Activated CD4-positive, alpha-beta memory T cell treated with anti-CD3 and anti-CD28 coated beads, Interleukin-2, amount 10 ng/mL, durations not matched to agents 7 days and 5 days (primary cell): ENCODE measurements around the gene RSL24D1. TPM values are rescaled to one million over a fixed set of nuclear protein-coding genes. Genes with fewer than 3 reads are reported as not detected.
"Not testable (repeated sequence)": the region's sequence is repeated elsewhere in the genome, so short reads cannot be mapped to it uniquely, and the experiment has no call there.

Experiments
- CTCF ChIA-PET: fragments of 350-600 bp; sonication (Branson Sonifier 250); formaldehyde crosslinking; loops from one replicate; lab custom pipeline; 2021; ENCODE audit warnings: antibody characterized with exemption, inconsistent platforms; lab: Charles Lee
- POLR2A ChIA-PET: fragments of 350-600 bp; sonication (Branson Sonifier 250); formaldehyde crosslinking; loops from one replicate; lab custom pipeline; 2021; ENCODE audit warnings: antibody characterized with exemption; lab: Charles Lee
- DNase-seq: peaks from one replicate; pipeline ENCODE4 v3.0.0-alpha.2; 2020
- H3K27ac Mint-ChIP-seq: one replicate; pipeline ENCODE4 v1.8.0; 2021; ENCODE audit warnings: mild to moderate bottlenecking, mixed read lengths
- H3K27me3 Mint-ChIP-seq: one replicate; pipeline ENCODE4 v1.8.0; 2021; ENCODE audit warnings: mixed read lengths
- H3K36me3 Mint-ChIP-seq: one replicate; pipeline ENCODE4 v1.8.0; 2021; ENCODE audit warnings: low read depth, mixed read lengths
- H3K4me1 Mint-ChIP-seq: one replicate; pipeline ENCODE4 v1.8.0; 2021; ENCODE audit warnings: mixed read lengths
- H3K4me3 Mint-ChIP-seq: one replicate; pipeline ENCODE4 v1.8.0; 2021; ENCODE audit warnings: mild to moderate bottlenecking, mixed read lengths
- H3K9me3 Mint-ChIP-seq: one replicate; pipeline ENCODE4 v1.8.0; 2021; ENCODE audit warnings: mixed read lengths
- total RNA-seq, 2 experiments: library from RNA; stranded (reverse); gene quantifications; one replicate each; pipeline ENCODE4 v1.2.3, GENCODE V29; 2021

Gene RSL24D1
- total RNA-seq, 2 experiments from 2014 or later, result 107 to 111 TPM

- Mint-ChIP-seq H3K4me3 (no peak overlapping the region), H3K36me3 (peaks cover 32% of the 10 kb centered on the region), H3K27ac (no peak overlapping the region), H3K27me3 (no peaks in the 10 kb centered on the region), H3K9me3 (peaks cover 3% of the 10 kb centered on the region), H3K4me1 (peaks cover 20% of the 10 kb centered on the region)
- ChIA-PET CTCF (interaction anchor here (1.0 to 2.6 kb wide), 9 partner anchors 11 to 238 kb away, joined by 3 to 21 read pairs (median 7); partner anchors contain the start of genes CCPG1, PIERCE2, PIGB and PIGBOS1), POLR2A (interaction anchor here (0.6 to 2.5 kb wide), 12 partner anchors 11 to 298 kb away, joined by 3 to 28 read pairs (median 4); partner anchors contain the start of genes PIGB and PIGBOS1)
- DNase-seq, result no peak
These were observed 978 bp upstream of the RSL24D1 start for GRCh38 chr15:55197719-55198118.

GRCh38 chr15:55197362-55197705 lies 593 bp upstream of the RSL24D1 start:
- H3K9me3 Mint-ChIP-seq, result peaks cover 3% of the 10 kb centered on the region
- peaks cover 23% of the 10 kb centered on the region for H3K4me1 Mint-ChIP-seq
- no peak for DNase-seq
- no peaks in the 10 kb centered on the region for H3K27me3 Mint-ChIP-seq
- H3K36me3 Mint-ChIP-seq, result peaks cover 34% of the 10 kb centered on the region
- CTCF ChIA-PET, result interaction anchor here (1.0 to 2.6 kb wide), 11 partner anchors 11 to 238 kb away, joined by 3 to 21 read pairs (median 6); partner anchors contain the start of genes CCPG1, PIERCE2, PIGB and PIGBOS1
- POLR2A ChIA-PET, result interaction anchor here (0.6 to 2.5 kb wide), 22 partner anchors 10 to 299 kb away, joined by 3 to 28 read pairs (median 4); partner anchors contain the start of genes CCPG1, PIERCE2, PIGB and PIGBOS1
- H3K4me3 Mint-ChIP-seq, result no peak overlapping the region
- no peak overlapping the region for H3K27ac Mint-ChIP-seq

- Mint-ChIP-seq H3K36me3 (peaks cover 40% of the 10 kb centered on the region), H3K4me3 (no peak overlapping the region)
These were observed 745 bp downstream of the RSL24D1 start for GRCh38 chr15:55195996-55196395.

DNA sequence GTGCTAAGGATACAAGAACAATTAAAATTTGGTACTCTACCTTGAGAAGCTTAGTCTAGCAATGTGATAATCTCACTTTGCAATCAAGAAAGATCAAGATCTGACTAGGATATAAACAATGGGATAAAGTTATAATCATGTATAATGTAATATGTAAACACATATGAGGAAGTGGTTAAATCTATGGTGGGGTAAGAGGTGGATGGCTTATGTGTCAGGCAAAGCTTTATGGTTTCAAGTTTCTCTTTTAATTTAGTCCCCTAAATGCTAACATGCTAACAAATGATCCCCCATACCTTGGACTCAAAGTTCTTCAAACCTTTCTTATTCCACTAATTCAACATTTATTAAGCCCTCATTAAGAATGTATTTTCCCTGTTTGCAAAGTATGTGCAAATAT lies 2.5 kb downstream of the RSL24D1 start:
- Mint-ChIP-seq H3K36me3 (peaks cover 50% of the 10 kb centered on the region), H3K27ac (no peak overlapping the region), H3K9me3 (peaks cover 1% of the 10 kb centered on the region)

More at GRCh38 chr15:55195996-55196395, 745 bp downstream of the RSL24D1 start:
- Mint-ChIP-seq H3K4me1 (peaks cover 25% of the 10 kb centered on the region), H3K27me3 (no peaks in the 10 kb centered on the region), H3K9me3 (peaks cover 3% of the 10 kb centered on the region), H3K27ac (no peak overlapping the region)
- DNase-seq, result no peak
- CTCF ChIA-PET, result interaction anchor here (0.9 to 2.6 kb wide), 3 partner anchors 22 to 81 kb away, joined by 3 to 21 read pairs (median 4); no protein-coding TSS in a partner anchor
- POLR2A ChIA-PET, result interaction anchor here (1.2 to 2.5 kb wide), 10 partner anchors 12 to 212 kb away, joined by 3 to 25 read pairs (median 12); partner anchors contain the start of genes CCPG1 and PIERCE2

GRCh38 chr15:55186331-55186730 lies 10.4 kb downstream of the RSL24D1 start:
- ChIA-PET POLR2A (no interaction called here), CTCF (interaction anchor here (1.4 to 1.9 kb wide), 2 partner anchors 10 to 222 kb away, joined by 3 to 6 read pairs; partner anchors contain the start of genes CCPG1, PIERCE2 and RSL24D1)
- no peaks in the 10 kb centered on the region for H3K9me3 Mint-ChIP-seq
- peaks cover 26% of the 10 kb centered on the region for H3K4me1 Mint-ChIP-seq
- no peak overlapping the region for H3K27ac Mint-ChIP-seq
- DNase-seq, result no peak
- H3K36me3 Mint-ChIP-seq, result peaks cover 75% of the 10 kb centered on the region
- H3K27me3 Mint-ChIP-seq, result no peaks in the 10 kb centered on the region
- H3K4me3 Mint-ChIP-seq, result no peak overlapping the region

More for the DNA sequence above, 2.5 kb downstream of the RSL24D1 start:
- DNase-seq, result no peak
- Mint-ChIP-seq H3K27me3 (no peaks in the 10 kb centered on the region), H3K4me1 (peaks cover 27% of the 10 kb centered on the region), H3K4me3 (no peak overlapping the region)
- POLR2A ChIA-PET, result interaction anchor here (0.6 to 0.8 kb wide), 3 partner anchors 50 to 124 kb away, joined by 3 read pairs; no protein-coding TSS in a partner anchor
- CTCF ChIA-PET, result no interaction called here

GRCh38 chr15:55183679-55184078 lies 13.1 kb downstream of the RSL24D1 start:
- Mint-ChIP-seq H3K36me3 (peaks cover 65% of the 10 kb centered on the region), H3K4me3 (no peak overlapping the region), H3K9me3 (no peaks in the 10 kb centered on the region), H3K4me1 (peaks cover 22% of the 10 kb centered on the region), H3K27me3 (no peaks in the 10 kb centered on the region), H3K27ac (no peak overlapping the region)
- POLR2A ChIA-PET, result interaction anchor here (1.7 kb wide), 1 partner anchor 13 kb away, joined by 4 read pairs; the partner anchor contains the start of gene RSL24D1
- CTCF ChIA-PET, result interaction anchor here (0.6 to 1.6 kb wide), 5 partner anchors 8 to 135 kb away, joined by 3 to 7 read pairs (median 5); partner anchors contain the start of genes PIGB, PIGBOS1 and RSL24D1
- DNase-seq, result no peak

DNA sequence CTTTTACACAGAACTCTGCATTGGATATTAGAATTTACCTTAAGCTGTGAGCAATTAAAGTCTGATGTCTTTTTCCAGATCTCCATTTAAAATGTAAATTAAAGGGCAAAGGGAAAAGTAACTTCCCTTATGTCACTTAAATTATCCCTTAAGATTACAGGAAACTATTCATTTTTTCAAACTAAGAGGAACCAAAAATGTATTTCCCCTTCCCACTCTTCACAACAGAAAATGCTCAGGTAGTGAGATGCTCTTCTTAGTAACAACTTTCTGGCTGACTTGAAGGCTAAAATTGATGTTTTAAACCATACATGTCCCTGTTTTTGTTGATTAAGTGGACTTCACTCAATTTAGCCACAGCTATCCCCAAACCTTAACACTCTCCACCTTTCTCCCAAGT lies 17.6 kb downstream of the RSL24D1 start:
- no peak for DNase-seq
- Mint-ChIP-seq H3K4me1 (peaks cover 3% of the 10 kb centered on the region), H3K27me3 (no peaks in the 10 kb centered on the region), H3K27ac (no peak overlapping the region), H3K4me3 (no peak overlapping the region), H3K36me3 (peaks cover 38% of the 10 kb centered on the region), H3K9me3 (no peaks in the 10 kb centered on the region)
- CTCF ChIA-PET, result interaction anchor here (1.0 to 2.0 kb wide), 2 partner anchors 11 to 24 kb away, joined by 3 to 12 read pairs; no protein-coding TSS in a partner anchor
- POLR2A ChIA-PET, result interaction anchor here (1.3 kb wide), 1 partner anchor 8 kb away, joined by 3 read pairs; no protein-coding TSS in a partner anchor

DNA sequence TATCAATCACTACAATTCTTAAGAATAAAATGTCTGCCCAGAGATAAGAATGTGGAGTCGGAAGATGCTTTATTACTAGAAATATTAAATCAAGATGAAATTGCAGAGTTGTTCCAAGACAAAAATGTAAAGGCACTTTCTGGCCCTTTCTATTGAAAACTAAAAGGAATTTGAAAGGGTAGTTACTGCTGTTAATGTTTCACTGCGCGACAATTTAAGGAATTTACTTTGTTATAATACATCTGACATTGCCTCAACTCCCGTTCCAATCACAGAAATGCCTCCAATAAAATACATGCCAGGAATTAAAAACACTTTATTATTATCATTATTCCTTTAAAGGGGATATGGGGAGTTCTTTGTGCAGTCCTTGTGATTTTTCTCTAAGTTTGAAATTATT lies 26.4 kb downstream of the RSL24D1 start:
- Mint-ChIP-seq H3K4me1 (peaks cover 2% of the 10 kb centered on the region), H3K9me3 (no peaks in the 10 kb centered on the region), H3K4me3 (no peak overlapping the region), H3K27ac (no peak overlapping the region), H3K36me3 (peaks cover 6% of the 10 kb centered on the region), H3K27me3 (no peaks in the 10 kb centered on the region)
- DNase-seq, result no peak
- CTCF ChIA-PET, result interaction anchor here (1.4 kb wide), 1 partner anchor 269 kb away, joined by 5 read pairs; no protein-coding TSS in a partner anchor
- POLR2A ChIA-PET, result no interaction called here

- H3K36me3 Mint-ChIP-seq, result no peaks in the 10 kb centered on the region
- H3K4me1 Mint-ChIP-seq, result peaks cover 2% of the 10 kb centered on the region
- ChIA-PET CTCF (interaction anchor here (0.6 to 2.0 kb wide), 10 partner anchors 8 to 271 kb away, joined by 3 to 12 read pairs (median 4); no protein-coding TSS in a partner anchor), POLR2A (interaction anchor here (1.0 kb wide), 1 partner anchor 28 kb away, joined by 3 read pairs; the partner anchor contains the start of gene RSL24D1)
- DNase-seq, result peak; percentile 59
- no peak overlapping the region for H3K4me3 Mint-ChIP-seq
- no peaks in the 10 kb centered on the region for H3K27me3 Mint-ChIP-seq
- H3K27ac Mint-ChIP-seq, result no peak overlapping the region
- no peaks in the 10 kb centered on the region for H3K9me3 Mint-ChIP-seq
These were observed 28.3 kb downstream of the RSL24D1 start for GRCh38 chr15:55168350-55168974.

- no peaks in the 10 kb centered on the region for H3K27me3 Mint-ChIP-seq
- H3K36me3 Mint-ChIP-seq, result no peaks in the 10 kb centered on the region
- POLR2A ChIA-PET, result no interaction called here
These were observed 32.5 kb downstream of the RSL24D1 start for GRCh38 chr15:55164284-55164683.

DNA sequence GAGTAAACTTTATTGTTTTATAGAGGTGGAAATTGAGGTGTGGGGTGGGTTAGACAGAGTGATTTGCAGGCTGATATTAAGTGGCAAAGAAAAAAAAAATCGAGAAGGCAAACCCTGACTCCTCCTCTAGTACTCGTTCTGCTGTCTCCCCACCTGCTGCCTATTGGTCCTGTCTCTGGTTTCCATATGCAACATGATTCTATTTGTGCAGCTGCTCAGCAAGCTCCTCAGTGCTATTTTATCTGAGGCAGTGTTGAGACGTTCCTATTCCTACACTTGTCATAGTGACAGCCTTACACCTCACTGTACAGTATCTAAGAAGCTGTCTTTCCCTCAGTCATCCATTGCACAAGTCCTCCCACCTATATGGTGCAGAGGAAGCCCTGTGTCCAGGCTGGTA lies 45.1 kb downstream of the RSL24D1 start:
- no peak overlapping the region for H3K4me3 Mint-ChIP-seq
- H3K27ac Mint-ChIP-seq, result no peak overlapping the region
- POLR2A ChIA-PET, result no interaction called here

More at GRCh38 chr15:55164284-55164683, 32.5 kb downstream of the RSL24D1 start:
- Mint-ChIP-seq H3K4me1 (peaks cover 2% of the 10 kb centered on the region), H3K9me3 (no peaks in the 10 kb centered on the region), H3K27ac (no peak overlapping the region), H3K4me3 (no peak overlapping the region)
- CTCF ChIA-PET, result no interaction called here
- no peak for DNase-seq

DNA sequence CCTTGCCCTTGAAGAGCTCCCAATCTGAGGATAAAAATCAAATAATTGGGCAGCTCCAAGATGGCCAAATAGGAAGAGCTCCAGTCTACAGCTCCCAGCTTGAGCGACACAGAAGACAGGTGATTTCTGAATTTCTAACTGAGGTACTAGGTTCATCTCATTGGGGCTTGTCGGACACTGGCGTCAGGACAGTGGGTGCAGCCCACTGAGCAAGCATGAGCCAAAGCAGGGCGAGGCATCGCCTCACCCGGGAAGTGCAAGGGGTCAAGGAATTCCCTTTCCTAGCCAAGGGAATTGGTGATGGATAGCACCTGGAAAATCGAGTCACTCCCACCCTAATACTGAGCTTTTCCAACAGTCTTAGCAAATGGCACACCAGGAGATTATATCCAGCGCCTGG lies 53.6 kb downstream of the RSL24D1 start:
- DNase-seq, CTCF ChIA-PET, H3K4me1 Mint-ChIP-seq, H3K4me3 Mint-ChIP-seq, H3K27me3 Mint-ChIP-seq, H3K36me3 Mint-ChIP-seq, H3K9me3 Mint-ChIP-seq, H3K27ac Mint-ChIP-seq, POLR2A ChIA-PET: not testable (repeated sequence)

More for the DNA sequence above, 45.1 kb downstream of the RSL24D1 start:
- DNase-seq, result no peak
- CTCF ChIA-PET, result no interaction called here
- Mint-ChIP-seq H3K27me3 (no peaks in the 10 kb centered on the region), H3K4me1 (no peaks in the 10 kb centered on the region), H3K9me3 (no peaks in the 10 kb centered on the region), H3K36me3 (no peaks in the 10 kb centered on the region)

- no peak for DNase-seq
- no peak overlapping the region for H3K4me3 Mint-ChIP-seq
- H3K4me1 Mint-ChIP-seq, result no peaks in the 10 kb centered on the region
- peaks cover 24% of the 10 kb centered on the region for H3K9me3 Mint-ChIP-seq
- no peaks in the 10 kb centered on the region for H3K36me3 Mint-ChIP-seq
- no peak overlapping the region for H3K27ac Mint-ChIP-seq
- CTCF ChIA-PET, result no interaction called here
- POLR2A ChIA-PET, result no interaction called here
- H3K27me3 Mint-ChIP-seq, result peaks cover 6% of the 10 kb centered on the region
These were observed 62.8 kb downstream of the RSL24D1 start for GRCh38 chr15:55133972-55134371.
